GM12878 (cell line): Measurements from ENCODE around the gene KRR1. TPM values are rescaled to one million over a fixed set of nuclear protein-coding genes. Genes with fewer than 3 reads are reported as not detected.
"Not testable (repeated sequence)": the region's sequence is repeated elsewhere in the genome, so short reads cannot be mapped to it uniquely, and the experiment has no call there.

Source experiments
- ATAC-seq: fragments of 200-7000 bp; cut with Tn5 transposase; 3 replicates; pipeline ENCODE4 v1.9.1; 2020; ENCODE audit warnings: mild to moderate bottlenecking, moderate library complexity
- BruUV-seq: library from RNA; stranded (reverse); fragments of 400-500 nt; replicated peaks from 2 replicates; lab custom pipeline; 2021; lab: Mats Ljungman, UMichigan
- CTCF ChIA-PET: fragments of 300-600 bp; sonication (Branson Sonifier 250); formaldehyde crosslinking; extraction: SDS; loops from one replicate; lab custom pipeline; 2021; ENCODE audit warnings: inconsistent platforms; lab: Yijun Ruan, JAX
- POLR2A ChIA-PET: fragments of 350-600 bp; formaldehyde crosslinking; extraction: SDS; loops from one replicate; lab custom pipeline; 2021; ENCODE audit warnings: inconsistent platforms; lab: Charles Lee
- RAD21 ChIA-PET: fragments of 300-600 bp; sonication (Branson Sonifier 250); formaldehyde crosslinking; loops from one replicate; lab custom pipeline; 2023; ENCODE audit warnings: antibody characterized with exemption; ENCODE audit not compliant: unreplicated experiment; lab: Charles Lee
- SMC1A ChIA-PET: fragments of 300-600 bp; sonication (Branson Sonifier 250); formaldehyde crosslinking; loops from one replicate; lab custom pipeline; 2023; ENCODE audit not compliant: unreplicated experiment, uncharacterized antibody; lab: Charles Lee
- DNase-seq: peaks from one replicate; pipeline ENCODE4 v3.0.0-alpha.2; 2011; ENCODE audit warnings: low read depth, low spot score
- FAIRE-seq: peaks from 3 replicates; lab custom pipeline; 2011; peaks lifted over from hg19 to GRCh38; lab: Jason Lieb, UNC
- H2AFZ ChIP-seq: 2 replicates; pipeline ENCODE4 v1.6.0; 2011; ENCODE audit warnings: low read depth, low read length, control low read depth; ENCODE audit not compliant: control insufficient read depth
- H3K27ac ChIP-seq: 2 replicates; pipeline ENCODE4 v1.5.1; 2011; ENCODE audit warnings: control low read depth; ENCODE audit not compliant: control insufficient read depth, insufficient read depth
- H3K27me3 ChIP-seq, 2 experiments: replicated peaks in 1 of 2; 2 replicates each; pipeline versions ENCODE4 v1.6.0 to v1.6.1; 2011; ENCODE audit warnings: low read length in 1 of 2; ENCODE audit not compliant: control insufficient read depth in 2 of 2, insufficient read depth in 2 of 2
- H3K36me3 ChIP-seq, 2 experiments: 2 replicates each; pipeline ENCODE4 v1.5.1; 2011; ENCODE audit warnings: low read length in 1 of 2; ENCODE audit not compliant: control insufficient read depth in 2 of 2, insufficient read depth in 2 of 2
- H3K4me1 ChIP-seq: 2 replicates; pipeline ENCODE4 v1.6.1; 2011; ENCODE audit warnings: mild to moderate bottlenecking, low read length, moderate library complexity, mixed read lengths; ENCODE audit not compliant: control insufficient read depth, insufficient read depth
- H3K4me2 ChIP-seq: 2 replicates; pipeline ENCODE4 v1.6.0; 2011; ENCODE audit warnings: control low read depth; ENCODE audit not compliant: control insufficient read depth, insufficient read depth
- H3K4me3 ChIP-seq: fragments of 200-600 bp; sonication (generic); 2 replicates; pipeline ENCODE4 v1.5.1; 2016
- H3K79me2 ChIP-seq: 2 replicates; pipeline ENCODE4 v1.6.0; 2011; ENCODE audit warnings: low read length; ENCODE audit not compliant: control insufficient read depth, insufficient read depth
- H3K9ac ChIP-seq: 2 replicates; pipeline ENCODE4 v1.8.0; 2011; ENCODE audit warnings: low read length, control low read depth, mixed read lengths; ENCODE audit not compliant: control insufficient read depth, insufficient read depth
- H3K9me3 ChIP-seq: replicated peaks from 3 replicates; pipeline ENCODE4 v1.5.1; 2011; ENCODE audit warnings: mild to moderate bottlenecking, low read length; ENCODE audit not compliant: control insufficient read depth, insufficient read depth
- H4K20me1 ChIP-seq: 2 replicates; pipeline ENCODE4 v1.6.0; 2011; ENCODE audit not compliant: control insufficient read depth, insufficient read depth
- CTCF ChIP-seq, 3 experiments: IDR thresholded peaks in 2 of 3; conservative IDR thresholded peaks in 1 of 3; 2 replicates each; pipeline ENCODE4 v1.5.1; 2011; ENCODE audit warnings: low read depth in 3 of 3, low read length in 3 of 3, mild to moderate bottlenecking in 3 of 3, control low read depth in 2 of 3, moderate library complexity in 2 of 3, inconsistent platforms in 1 of 3, mixed read lengths in 1 of 3; ENCODE audit not compliant: control insufficient read depth in 2 of 3, insufficient read depth in 1 of 3; ENCODE audit errors: extremely low read depth in 1 of 3
- MTA2 ChIP-seq: fragments of 450-650 bp; IDR thresholded peaks from 2 replicates; pipeline ENCODE4 v1.6.1; 2016; ENCODE audit warnings: low read depth, mild to moderate bottlenecking, moderate library complexity
- WGBS: methylation state at CpG from one replicate; pipeline ENCODE4 v1.1.6; 2016; ENCODE audit warnings: low lambda C conversion rate; ENCODE audit not compliant: insufficient replicate concordance, insufficient coverage; ENCODE audit errors: missing lambda C conversion rate; 5-methylcytosine and 5-hydroxymethylcytosine counted together
- in situ Hi-C: fragments of 300-500 bp; cut with MboI; formaldehyde crosslinking; loops from 9 replicates; pipeline ENCODE4 v1.14.3; 2018; ENCODE audit warnings: mixed read lengths
- intact Hi-C: fragments of 100-400 bp; cut with micrococcal nuclease; formaldehyde crosslinking; loops from one replicate; pipeline ENCODE4 v1.14.2; 2022; ENCODE audit not compliant: unreplicated experiment
- polyA plus RNA-seq, 11 experiments: library from polyadenylated mRNA; depleted of rRNA in 4 of 11; unstranded in 6 of 11; stranded (reverse) in 5 of 11; fragments of >200 nt; fragmentation: Nextera tagmentation in 4 of 11; fragmentation: Illumina TruSeq in 1 of 11; extraction: Ambion mirVana in 4 of 11; extraction: Trizol in 1 of 11; gene quantifications; 1 replicate in 1 of 11; 2 replicates in 10 of 11; pipeline versions ENCODE4 v1.2.1 to v1.2.3, GENCODE V29; 2011 to 2016; ENCODE audit warnings: inconsistent platforms in 2 of 11, missing spikeins in 2 of 11, low read depth in 1 of 11
- total RNA-seq, 4 experiments: library from RNA; depleted of rRNA in 3 of 4; stranded (reverse); fragments of >200 nt in 3 of 4; fragmentation: Illumina TruSeq in 1 of 4; extraction: Trizol in 1 of 4; gene quantifications; 2 replicates each; pipeline versions ENCODE4 v1.2.1 to v1.2.3, GENCODE V29; 2013 to 2021

Gene KRR1
- total and polyA plus RNA-seq, 10 of the 15 experiments (the other 5 are each of a cell fraction or from before 2014, with no cell fraction given): 29.6 to 103 (median 75.3) TPM

- Histone ChIP-seq H2AFZ (no peak overlapping the region), H3K9me3 (no peaks in the 10 kb centered on the region), H3K4me2 (no peak overlapping the region), H3K79me2 (no peaks in the 10 kb centered on the region), H3K9ac (no peak overlapping the region), H3K27me3 (no peaks in the 10 kb centered on the region), H3K27ac (no peak overlapping the region), H3K36me3 (no peaks in the 10 kb centered on the region), H4K20me1 (no peaks in the 10 kb centered on the region), H3K4me3 (no peak overlapping the region)
- FAIRE-seq: no peak
- BruUV-seq: no TSS peak
- ChIA-PET RAD21 (interaction anchor here (0.7 to 5.4 kb wide), 8 partner anchors 34 to 1061 kb away, joined by 3 to 144 read pairs (median 16); partner anchors contain the start of gene PHLDA1), CTCF (interaction anchor here (0.9 to 7.7 kb wide), 11 partner anchors 13 to 1061 kb away, joined by 3 to 144 read pairs (median 13); partner anchors contain the start of genes GLIPR1L2, KRR1 and PHLDA1), SMC1A (interaction anchor here (1.0 to 9.5 kb wide), 8 partner anchors 13 to 932 kb away, joined by 3 to 268 read pairs (median 14); partner anchors contain the start of genes GLIPR1L2, KRR1 and PHLDA1), POLR2A (no interaction called here)
- in situ Hi-C loops: loop anchor here (5.0 kb wide), 1 partner anchor 512 kb away; no protein-coding TSS in a partner anchor
- DNase-seq: no peak
- ATAC-seq: no peak
- 8% methylated on average over 1 of the region's 1 CpG for WGBS
- 0 out of 6 replicates have a peak, but pooled peaks of 2 of the 3 experiments have one; percentile 3 to 5 for TF ChIP-seq CTCF (IDR thresholded peaks at IDR 0.05 in 2 of 3, conservative IDR thresholded peaks at IDR 0.05 in 1 of 3; ENCODE audit: control insufficient read depth in 2 of 3, extremely low read depth in 1 of 3, insufficient read depth in 1 of 3, low read depth in 3 of 3, low read length in 3 of 3)
- no peak for TF ChIP-seq MTA2
- TF ChIP-seq, all 136 proteins: peak for 1
- no peaks in the 10 kb centered on the region; the same call in 1 of the 2 replicates for H3K4me1 ChIP-seq
- intact Hi-C loops: loop anchor here (5.0 to 10.0 kb wide), 5 partner anchors 117 to 1060 kb away; no protein-coding TSS in a partner anchor
Measured at GRCh38 chr12:75525263-75525662, 13.9 kb upstream of the KRR1 start.

- H3K36me3 ChIP-seq, BruUV-seq, H3K4me2 ChIP-seq, FAIRE-seq, H3K4me3 ChIP-seq, H3K9me3 ChIP-seq, RAD21 ChIA-PET, H3K27me3 ChIP-seq, ATAC-seq, H3K79me2 ChIP-seq, H4K20me1 ChIP-seq, H3K4me1 ChIP-seq, DNase-seq, in situ Hi-C loops, H3K27ac ChIP-seq, H3K9ac ChIP-seq, H2AFZ ChIP-seq: not testable (repeated sequence)
- SMC1A ChIA-PET: interaction anchor here (0.8 kb wide), 1 partner anchor 53 kb away, joined by 3 read pairs; no protein-coding TSS in a partner anchor
- 56% methylated on average over 5 of the region's 5 CpGs for WGBS
- POLR2A ChIA-PET: interaction anchor here (0.5 to 0.6 kb wide), 2 partner anchors 41 to 575 kb away, joined by 3 read pairs; no protein-coding TSS in a partner anchor
- intact Hi-C loops: loop anchor here (10.0 kb wide), 1 partner anchor 1063 kb away; no protein-coding TSS in a partner anchor
- CTCF ChIA-PET: interaction anchor here (0.6 kb wide), 1 partner anchor 514 kb away, joined by 3 read pairs; no protein-coding TSS in a partner anchor
Measured at GRCh38 chr12:75522124-75522523, 10.7 kb upstream of the KRR1 start.

- ATAC-seq, CTCF ChIA-PET, H3K4me2 ChIP-seq, FAIRE-seq, H3K9ac ChIP-seq, H3K4me3 ChIP-seq, H3K79me2 ChIP-seq, H3K27ac ChIP-seq, H2AFZ ChIP-seq, DNase-seq, H3K9me3 ChIP-seq, H3K36me3 ChIP-seq, BruUV-seq, RAD21 ChIA-PET, H4K20me1 ChIP-seq, POLR2A ChIA-PET, H3K4me1 ChIP-seq, H3K27me3 ChIP-seq, in situ Hi-C loops, SMC1A ChIA-PET: not testable (repeated sequence)
- intact Hi-C loops: loop anchor here (10.0 kb wide), 1 partner anchor 1064 kb away; no protein-coding TSS in a partner anchor
Measured at GRCh38 chr12:75521224-75521623, 9.8 kb upstream of the KRR1 start.
